Neural progenitor cell (in vitro differentiated cells): ENCODE measurements around the gene OCIAD1. TPM values are rescaled to one million over a fixed set of nuclear protein-coding genes. Genes with fewer than 3 reads are reported as not detected.
A peak's percentile ranks its signal among the peaks of the same experiment; 100 is the strongest.

Experiments used
- DNase-seq: peaks from one replicate; pipeline ENCODE4 v3.0.0-alpha.2; 2016; ENCODE audit warnings: low spot score
- H2AFZ ChIP-seq: fragments of 200-600 bp; sonication (generic); replicated peaks from 2 replicates; pipeline ENCODE4 v1.6.1; 2016; ENCODE audit warnings: antibody characterized with exemption
- H3F3A ChIP-seq: fragments of 200-600 bp; sonication (generic); 2 replicates; pipeline ENCODE4 v1.6.1; 2016; ENCODE audit warnings: antibody characterized with exemption, low read depth
- H3K27ac ChIP-seq: fragments of 200-600 bp; sonication (generic); 2 replicates; pipeline ENCODE4 v1.5.1; 2016; ENCODE audit warnings: mild to moderate bottlenecking
- H3K27me3 ChIP-seq: fragments of 200-600 bp; sonication (generic); 2 replicates; pipeline ENCODE4 v1.6.1; 2016; ENCODE audit warnings: mild to moderate bottlenecking, moderate library complexity
- H3K36me3 ChIP-seq: fragments of 200-600 bp; sonication (generic); 2 replicates; pipeline ENCODE4 v1.5.1; 2016
- H3K4me1 ChIP-seq: fragments of 200-600 bp; sonication (generic); 2 replicates; pipeline ENCODE4 v1.6.1; 2016; ENCODE audit warnings: mixed run types
- H3K4me2 ChIP-seq: fragments of 200-600 bp; sonication (generic); 2 replicates; pipeline ENCODE4 v1.6.1; 2016
- H3K4me3 ChIP-seq: fragments of 200-600 bp; sonication (generic); 2 replicates; pipeline ENCODE4 v1.5.1; 2016
- H3K79me2 ChIP-seq: fragments of 200-600 bp; sonication (generic); 2 replicates; pipeline ENCODE4 v1.6.1; 2016; ENCODE audit warnings: low read depth
- H3K9ac ChIP-seq: fragments of 200-600 bp; sonication (generic); 2 replicates; pipeline ENCODE4 v1.6.1; 2016
- H3K9me3 ChIP-seq: fragments of 200-600 bp; sonication (generic); 2 replicates; pipeline ENCODE4 v1.5.1; 2016; ENCODE audit warnings: low read depth
- H4K20me1 ChIP-seq: fragments of 200-600 bp; sonication (generic); 2 replicates; pipeline ENCODE4 v1.6.1; 2016; ENCODE audit warnings: low read depth
- H3K27ac Mint-ChIP-seq: 3 replicates; pipeline ENCODE4 v1.8.0; 2021; ENCODE audit warnings: mixed read lengths
- H3K27me3 Mint-ChIP-seq: 2 replicates; pipeline ENCODE4 v1.8.0; 2022; ENCODE audit warnings: low read depth, mild to moderate bottlenecking, inconsistent platforms, moderate library complexity, mixed read lengths; ENCODE audit not compliant: insufficient read depth
- H3K36me3 Mint-ChIP-seq: 3 replicates; pipeline ENCODE4 v1.8.0; 2021; ENCODE audit warnings: mixed read lengths
- H3K4me1 Mint-ChIP-seq: 3 replicates; pipeline ENCODE4 v1.8.0; 2021; ENCODE audit warnings: mixed read lengths
- H3K4me3 Mint-ChIP-seq: 3 replicates; pipeline ENCODE4 v1.8.0; 2021; ENCODE audit warnings: mild to moderate bottlenecking, moderate library complexity, mixed read lengths
- H3K9me3 Mint-ChIP-seq: 3 replicates; pipeline ENCODE4 v1.8.0; 2020; ENCODE audit warnings: mixed read lengths
- EZH2 ChIP-seq: fragments of 200-600 bp; sonication (generic); IDR thresholded peaks from 2 replicates; pipeline ENCODE4 v1.6.1; 2017; ENCODE audit warnings: antibody characterized with exemption, mild to moderate bottlenecking, moderate library complexity
- EZH2phosphoT487 ChIP-seq: fragments of 200-600 bp; sonication (generic); IDR thresholded peaks from 2 replicates; pipeline ENCODE4 v1.6.1; 2017; ENCODE audit warnings: antibody characterized with exemption
- total RNA-seq: library from RNA; depleted of rRNA; stranded (reverse); fragments of >200 nt; gene quantifications from 2 replicates; pipeline ENCODE4 v1.2.3, GENCODE V29; 2015; ENCODE audit warnings: low replicate concordance
- TF ChIP-seq, protein P1 (sequence below): fragments of 200-600 bp; sonication (generic); IDR thresholded peaks from 2 replicates; pipeline ENCODE4 v1.5.1; 2017; ENCODE audit warnings: antibody characterized with exemption, mild to moderate bottlenecking

Gene OCIAD1
- total RNA-seq, 1 donor from 2014 or later, result 260 TPM

DNA sequence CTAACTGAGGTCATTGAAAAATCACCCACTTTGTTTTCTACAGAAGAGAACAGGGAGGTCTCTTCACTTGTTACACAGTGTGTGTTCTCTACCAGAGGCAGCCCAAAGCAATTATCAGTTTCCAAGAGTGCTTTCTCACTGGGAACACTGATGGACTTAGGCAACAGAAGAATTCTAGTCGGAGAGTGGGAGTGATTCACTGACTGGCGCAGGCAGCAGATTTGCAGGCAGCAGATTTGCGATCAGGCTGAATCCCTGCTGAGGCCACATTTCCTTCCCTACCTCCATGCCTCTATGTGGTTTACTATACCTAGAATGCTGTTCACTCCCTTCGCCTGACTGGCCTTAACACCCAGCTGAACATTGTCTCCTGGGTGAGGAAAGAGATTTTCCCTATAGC is 69.1 kb downstream of the OCIAD1 start:
- Histone ChIP-seq H2AFZ (no peak overlapping the region), H3K9me3 (no peaks in the 10 kb centered on the region), H3K36me3 (no peaks in the 10 kb centered on the region), H3F3A (peaks cover 6% of the 10 kb centered on the region), H3K27me3 (no peaks in the 10 kb centered on the region), H3K4me3 (no peak overlapping the region), H4K20me1 (peaks cover 5% of the 10 kb centered on the region), H3K9ac (no peak overlapping the region), H3K27ac (no peak overlapping the region), H3K4me2 (no peak overlapping the region), H3K79me2 (peaks cover under 1% of the 10 kb centered on the region), H3K4me1 (peaks cover 6% of the 10 kb centered on the region)
- H3K27me3 Mint-ChIP-seq, result no peaks in the 10 kb centered on the region
- no peaks in the 10 kb centered on the region for H3K36me3 Mint-ChIP-seq
- TF ChIP-seq EZH2 (no peak), EZH2phosphoT487 (no peak)
- TF ChIP-seq, protein P1, sequence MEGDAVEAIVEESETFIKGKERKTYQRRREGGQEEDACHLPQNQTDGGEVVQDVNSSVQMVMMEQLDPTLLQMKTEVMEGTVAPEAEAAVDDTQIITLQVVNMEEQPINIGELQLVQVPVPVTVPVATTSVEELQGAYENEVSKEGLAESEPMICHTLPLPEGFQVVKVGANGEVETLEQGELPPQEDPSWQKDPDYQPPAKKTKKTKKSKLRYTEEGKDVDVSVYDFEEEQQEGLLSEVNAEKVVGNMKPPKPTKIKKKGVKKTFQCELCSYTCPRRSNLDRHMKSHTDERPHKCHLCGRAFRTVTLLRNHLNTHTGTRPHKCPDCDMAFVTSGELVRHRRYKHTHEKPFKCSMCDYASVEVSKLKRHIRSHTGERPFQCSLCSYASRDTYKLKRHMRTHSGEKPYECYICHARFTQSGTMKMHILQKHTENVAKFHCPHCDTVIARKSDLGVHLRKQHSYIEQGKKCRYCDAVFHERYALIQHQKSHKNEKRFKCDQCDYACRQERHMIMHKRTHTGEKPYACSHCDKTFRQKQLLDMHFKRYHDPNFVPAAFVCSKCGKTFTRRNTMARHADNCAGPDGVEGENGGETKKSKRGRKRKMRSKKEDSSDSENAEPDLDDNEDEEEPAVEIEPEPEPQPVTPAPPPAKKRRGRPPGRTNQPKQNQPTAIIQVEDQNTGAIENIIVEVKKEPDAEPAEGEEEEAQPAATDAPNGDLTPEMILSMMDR, result no peak
- no peaks in the 10 kb centered on the region for H3K9me3 Mint-ChIP-seq
- DNase-seq, result peak; percentile 19
- no peak overlapping the region for H3K4me3 Mint-ChIP-seq
- H3K4me1 Mint-ChIP-seq, result peaks cover 10% of the 10 kb centered on the region
- H3K27ac Mint-ChIP-seq, result no peak overlapping the region

DNA sequence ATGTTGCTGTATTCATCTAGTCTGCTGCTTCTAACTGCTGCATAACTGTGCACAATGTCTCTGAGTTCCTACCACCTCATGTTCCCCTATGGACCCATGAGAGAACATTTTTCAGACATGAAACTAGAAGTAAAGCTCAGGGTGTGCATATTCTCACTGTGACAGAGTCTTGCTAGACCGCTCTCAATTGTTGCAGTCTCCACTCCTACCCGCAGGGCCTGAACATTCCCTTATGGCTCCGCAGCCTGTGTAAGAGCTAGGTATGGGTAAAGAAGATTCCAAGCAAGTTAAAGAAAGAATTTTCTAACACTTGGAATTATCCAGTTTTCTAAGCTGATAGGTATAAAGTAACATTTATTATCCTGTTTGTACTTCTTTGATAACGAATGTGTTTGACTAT is 70.3 kb downstream of the OCIAD1 start:
- no peaks in the 10 kb centered on the region for H3K36me3 Mint-ChIP-seq
- Histone ChIP-seq H3F3A (peaks cover 6% of the 10 kb centered on the region), H3K4me3 (no peak overlapping the region), H3K79me2 (peaks cover 13% of the 10 kb centered on the region), H4K20me1 (peaks cover 5% of the 10 kb centered on the region), H3K4me2 (no peak overlapping the region), H3K9ac (no peak overlapping the region), H3K27ac (no peak overlapping the region), H3K36me3 (no peaks in the 10 kb centered on the region), H3K9me3 (no peaks in the 10 kb centered on the region), H2AFZ (no peak overlapping the region), H3K4me1 (peaks cover 6% of the 10 kb centered on the region), H3K27me3 (no peaks in the 10 kb centered on the region)
- peaks cover 14% of the 10 kb centered on the region for H3K4me1 Mint-ChIP-seq
- no peak for DNase-seq
- H3K4me3 Mint-ChIP-seq, result no peak overlapping the region
- H3K9me3 Mint-ChIP-seq, result no peaks in the 10 kb centered on the region
- TF ChIP-seq, protein P1, result no peak
- no peak for TF ChIP-seq EZH2phosphoT487
- no peak for TF ChIP-seq EZH2
- H3K27ac Mint-ChIP-seq, result no peak overlapping the region
- H3K27me3 Mint-ChIP-seq, result no peaks in the 10 kb centered on the region

GRCh38 chr4:48902266-48902665 is 71.4 kb downstream of the OCIAD1 start:
- Mint-ChIP-seq H3K4me3 (no peak overlapping the region), H3K9me3 (no peaks in the 10 kb centered on the region), H3K36me3 (no peaks in the 10 kb centered on the region), H3K27ac (no peak overlapping the region), H3K4me1 (peaks cover 17% of the 10 kb centered on the region), H3K27me3 (peaks cover 4% of the 10 kb centered on the region)
- TF ChIP-seq, protein P1, result no peak
- TF ChIP-seq EZH2phosphoT487, result no peak
- TF ChIP-seq EZH2, result no peak
- peaks cover 13% of the 10 kb centered on the region for H3K79me2 ChIP-seq
- H3K4me3 ChIP-seq, result no peak overlapping the region
- no peak for DNase-seq
- H3K36me3 ChIP-seq, result no peaks in the 10 kb centered on the region
- H4K20me1 ChIP-seq, result peaks cover 5% of the 10 kb centered on the region
- H3K27me3 ChIP-seq, result no peaks in the 10 kb centered on the region
- H3K27ac ChIP-seq, result no peak overlapping the region
- peaks cover 6% of the 10 kb centered on the region for H3K4me1 ChIP-seq
- H2AFZ ChIP-seq, result no peak overlapping the region
- no peak overlapping the region for H3K9ac ChIP-seq
- H3K9me3 ChIP-seq, result no peaks in the 10 kb centered on the region
- no peak overlapping the region for H3K4me2 ChIP-seq
- peaks cover 6% of the 10 kb centered on the region for H3F3A ChIP-seq
